GM12878 (cell line): ENCODE data around the gene YTHDF2.

ENCODE experiments used
- CEBPB ChIP-seq, 2 experiments: fragments of 150-350 bp in 1 of 2; IDR thresholded peaks; 2 replicates each; pipeline ENCODE4 v1.6.1; 2012 to 2014; ENCODE audit warnings: low read depth in 2 of 2, low read length in 2 of 2, borderline replicate concordance in 1 of 2, inconsistent platforms in 1 of 2
- CHD2 ChIP-seq: IDR thresholded peaks from 2 replicates; pipeline ENCODE4 v1.6.1; 2011; ENCODE audit warnings: low read depth, low read length, improper control_type of control experiment, borderline replicate concordance
- CTCF ChIP-seq, 3 experiments: IDR thresholded peaks in 2 of 3; conservative IDR thresholded peaks in 1 of 3; 2 replicates each; pipeline ENCODE4 v1.5.1; 2011; ENCODE audit warnings: low read depth in 3 of 3, low read length in 3 of 3, mild to moderate bottlenecking in 3 of 3, control low read depth in 2 of 3, moderate library complexity in 2 of 3, inconsistent platforms in 1 of 3, mixed read lengths in 1 of 3; ENCODE audit not compliant: control insufficient read depth in 2 of 3, insufficient read depth in 1 of 3; ENCODE audit errors: extremely low read depth in 1 of 3
- EED ChIP-seq: sonication (generic); IDR thresholded peaks from 2 replicates; pipeline ENCODE4 v1.6.1; 2016; ENCODE audit warnings: antibody characterized with exemption, low read depth
- EP300 ChIP-seq, 2 experiments: fragments of 150-350 bp in 1 of 2; IDR thresholded peaks; 2 replicates each; pipeline ENCODE4 v1.6.1; 2011 to 2012; ENCODE audit warnings: low read depth in 2 of 2, low read length in 2 of 2, borderline replicate concordance in 1 of 2, improper control_type of control experiment in 1 of 2, inconsistent platforms in 1 of 2; ENCODE audit not compliant: control insufficient read depth in 1 of 2
- GATAD2B ChIP-seq: fragments of 450-650 bp; conservative IDR thresholded peaks from 2 replicates; pipeline ENCODE4 v1.6.1; 2017; ENCODE audit warnings: low read depth, mild to moderate bottlenecking, moderate library complexity
- HCFC1 ChIP-seq: fragments of 150-350 bp; IDR thresholded peaks from 2 replicates; pipeline ENCODE4 v1.6.1; 2014; ENCODE audit warnings: low read length
- HDGF ChIP-seq: fragments of 450-650 bp; IDR thresholded peaks from 2 replicates; pipeline ENCODE4 v1.6.1; 2016; ENCODE audit warnings: antibody characterized with exemption
- KDM1A ChIP-seq: fragments of 200-600 bp; sonication (generic); IDR thresholded peaks from 2 replicates; pipeline ENCODE4 v1.6.1; 2016; ENCODE audit warnings: borderline replicate concordance
- POLR2A ChIP-seq: IDR thresholded peaks from 2 replicates; pipeline ENCODE4 v1.6.1; 2011; ENCODE audit warnings: low read depth, mild to moderate bottlenecking, low read length
- POLR2AphosphoS2 ChIP-seq: IDR thresholded peaks from 2 replicates; pipeline ENCODE4 v1.6.1; 2011; ENCODE audit warnings: low read depth, mild to moderate bottlenecking, low read length, improper control_type of control experiment, moderate library complexity
- TAF1 ChIP-seq: IDR thresholded peaks from 2 replicates; pipeline ENCODE4 v1.6.1; 2011; ENCODE audit warnings: mild to moderate bottlenecking, low read depth, low read length, borderline replicate concordance

DNA sequence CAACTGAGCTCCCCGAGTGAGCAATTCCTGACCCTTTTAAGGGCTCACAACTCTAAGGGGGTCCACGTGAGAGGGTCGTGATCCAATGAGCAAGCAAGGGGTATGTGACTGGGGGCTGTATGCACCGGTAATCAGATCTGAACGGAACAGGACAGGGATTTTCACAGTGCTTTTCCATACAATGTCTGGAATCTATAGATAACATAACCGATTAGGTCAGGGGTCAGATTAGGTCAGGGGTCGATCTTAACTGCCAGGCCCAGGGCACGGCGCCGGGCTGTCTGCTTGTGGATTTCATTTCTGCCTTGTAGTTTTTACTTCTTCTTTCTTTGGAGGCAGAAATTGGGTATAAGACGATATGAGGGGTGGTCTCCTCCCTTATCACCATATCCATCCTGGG is 44.6 kb downstream of the YTHDF2 start:
- TF ChIP-seq EP300 (IDR thresholded peaks at IDR 0.05; ENCODE audit: borderline replicate concordance in 1 of 2, control insufficient read depth in 1 of 2, low read depth in 2 of 2, low read length in 2 of 2) (no peak), CHD2 (no peak), POLR2AphosphoS2 (no peak), CEBPB (IDR thresholded peaks at IDR 0.05; ENCODE audit: borderline replicate concordance in 1 of 2, low read depth in 2 of 2, low read length in 2 of 2) (no peak), CTCF (IDR thresholded peaks at IDR 0.05 in 2 of 3, conservative IDR thresholded peaks at IDR 0.05 in 1 of 3; ENCODE audit: control insufficient read depth in 2 of 3, extremely low read depth in 1 of 3, insufficient read depth in 1 of 3, low read depth in 3 of 3, low read length in 3 of 3) (no peak), TAF1 (no peak), HDGF (no peak), GATAD2B (no peak), POLR2A (no peak), KDM1A (no peak), HCFC1 (no peak), EED (no peak)
